ENCODE measurements around the gene GJC2. TPM values are rescaled to one million over a fixed set of nuclear protein-coding genes. Genes with fewer than 3 reads are reported as not detected.
A peak's percentile ranks its signal among the peaks of the same experiment; 100 is the strongest.

GJC2 gene
- total RNA-seq, 4 donors from 2014 or later: 5.1 to 9.0 (median 7.0) TPM

- no peaks in the 10 kb centered on the region for H3K9me3 ChIP-seq
- TF ChIP-seq EP300 (IDR thresholded peaks at IDR 0.05): no peak
- no peak for TF ChIP-seq POLR2A (IDR thresholded peaks at IDR 0.05)
- TF ChIP-seq CTCF (IDR thresholded peaks at IDR 0.05): no peak
- no peak for TF ChIP-seq POLR2AphosphoS5 (IDR thresholded peaks at IDR 0.05)
- H3K36me3 ChIP-seq: peaks cover 0 to 29% of the 10 kb centered on the region in 2 donors
- H3K27me3 ChIP-seq: no peaks in the 10 kb centered on the region
- H3K4me3 ChIP-seq: no peak overlapping the region
- H3K27ac ChIP-seq: no peak overlapping the region
- peaks cover 3 to 52% (median 22%) of the 10 kb centered on the region in 3 donors for H3K4me1 ChIP-seq
- no peak for ATAC-seq
- WGBS, 2 donors (ENCODE audit: low coverage in 1 of 2): 75 to 100% methylated on average over 2 to 9 of the region's 9 CpGs
Measured at GRCh38 chr1:228106800-228107054, 43.0 kb upstream of the GJC2 start.

GRCh38 chr1:228107636-228108035, 42.1 kb upstream of the GJC2 start:
- Histone ChIP-seq H3K27ac (peak overlapping the region in 1 of 4 donors; percentile 94), H3K4me1 (peaks cover 3 to 43% (median 16%) of the 10 kb centered on the region in 3 donors), H3K36me3 (peaks cover 0 to 29% of the 10 kb centered on the region in 2 donors), H3K27me3 (no peaks in the 10 kb centered on the region), H3K9me3 (no peaks in the 10 kb centered on the region), H3K4me3 (no peak overlapping the region)
- TF ChIP-seq EP300 (IDR thresholded peaks at IDR 0.05): no peak
- TF ChIP-seq POLR2A (IDR thresholded peaks at IDR 0.05): no peak
- no peak for TF ChIP-seq CTCF (IDR thresholded peaks at IDR 0.05)
- TF ChIP-seq POLR2AphosphoS5 (IDR thresholded peaks at IDR 0.05): no peak
- ATAC-seq: no peak
- 100% methylated on average over 1 of the region's 19 CpGs; no CpG with 5 or more reads in 1 of the 2 donors for WGBS, 2 donors (ENCODE audit: low coverage in 1 of 2)

GRCh38 chr1:228108055-228108690, 41.6 kb upstream of the GJC2 start:
- H3K4me3 ChIP-seq: peak overlapping the region; percentile 89 to 93
- WGBS, 2 donors (ENCODE audit: low coverage in 1 of 2): 58 to 65% methylated on average over 5 to 7 of the region's 11 CpGs
- peaks cover 0 to 29% of the 10 kb centered on the region in 2 donors for H3K36me3 ChIP-seq
- ATAC-seq: no peak
- no peaks in the 10 kb centered on the region for H3K9me3 ChIP-seq
- TF ChIP-seq POLR2A (IDR thresholded peaks at IDR 0.05) (no peak), POLR2AphosphoS5 (IDR thresholded peaks at IDR 0.05) (no peak), EP300 (IDR thresholded peaks at IDR 0.05) (no peak), CTCF (IDR thresholded peaks at IDR 0.05) (no peak)
- H3K4me1 ChIP-seq: peaks cover 3 to 43% (median 16%) of the 10 kb centered on the region in 3 donors
- no peaks in the 10 kb centered on the region for H3K27me3 ChIP-seq
- peak overlapping the region; percentile 94 to 97 (median 95) for H3K27ac ChIP-seq

GRCh38 chr1:228108742-228109072, 41.0 kb upstream of the GJC2 start:
- TF ChIP-seq POLR2AphosphoS5 (IDR thresholded peaks at IDR 0.05): no peak
- TF ChIP-seq CTCF (IDR thresholded peaks at IDR 0.05): no peak
- TF ChIP-seq POLR2A (IDR thresholded peaks at IDR 0.05): no peak
- no peak for TF ChIP-seq EP300 (IDR thresholded peaks at IDR 0.05)
- ATAC-seq: no peak
- H3K36me3 ChIP-seq: peaks cover 0 to 29% of the 10 kb centered on the region in 2 donors
- WGBS, 2 donors (ENCODE audit: low coverage in 1 of 2): 0 to 17% methylated on average over 2 to 3 of the region's 8 CpGs
- peak overlapping the region; percentile 94 to 97 (median 95) for H3K27ac ChIP-seq
- H3K27me3 ChIP-seq: no peaks in the 10 kb centered on the region
- H3K4me3 ChIP-seq: peak overlapping the region; percentile 89 to 93
- peaks cover 3 to 38% (median 13%) of the 10 kb centered on the region in 3 donors for H3K4me1 ChIP-seq
- H3K9me3 ChIP-seq: no peaks in the 10 kb centered on the region

All from gastroesophageal sphincter (tissue), 4 donors.